GM12874 (cell line): ENCODE measurements around the gene ATXN1L.

Experiments
- CTCF ChIP-seq: IDR thresholded peaks from 2 replicates; pipeline ENCODE4 v1.5.1; 2011; ENCODE audit warnings: low read depth, mild to moderate bottlenecking, control low read depth, low read length, moderate library complexity; ENCODE audit not compliant: insufficient read depth

The ATXN1L gene

GRCh38 chr16:71893888-71894228, 48.1 kb downstream of the ATXN1L start:
- TF ChIP-seq CTCF, result no peak

DNA sequence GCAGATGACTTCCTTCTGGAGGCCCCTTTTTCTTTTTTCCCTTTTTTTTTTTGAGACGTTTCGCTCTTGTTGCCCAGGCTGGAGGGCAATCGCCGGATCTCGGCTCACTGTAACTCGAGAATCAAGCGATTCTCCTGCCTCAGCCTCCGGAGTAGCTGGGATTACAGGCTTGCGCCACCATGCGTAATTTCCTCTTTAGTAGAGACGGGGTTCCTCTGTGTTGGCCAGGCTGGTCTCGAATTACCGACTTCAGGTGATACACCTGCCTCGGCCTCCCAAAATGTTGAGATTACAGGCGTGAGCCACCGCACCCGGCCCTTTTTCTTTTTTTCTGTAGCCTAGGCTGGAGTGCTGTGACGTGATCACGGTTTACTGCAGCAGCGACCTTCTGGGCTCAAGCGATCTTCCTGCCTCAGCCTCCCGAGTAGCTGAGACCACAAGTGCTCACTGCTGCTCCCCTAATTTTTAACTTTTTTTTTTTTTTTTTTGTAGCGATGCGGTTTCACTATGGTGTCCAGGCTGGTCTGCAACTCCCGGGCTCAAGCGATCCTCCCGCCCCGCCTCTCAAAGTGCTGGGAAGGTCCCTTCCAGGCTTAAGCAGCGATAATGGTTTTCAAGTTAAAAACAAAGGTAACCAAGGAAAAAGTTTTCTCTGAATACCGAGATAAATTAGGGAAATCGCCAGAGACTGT, 48.6 kb downstream of the ATXN1L start:
- TF ChIP-seq CTCF, result no peak

DNA sequence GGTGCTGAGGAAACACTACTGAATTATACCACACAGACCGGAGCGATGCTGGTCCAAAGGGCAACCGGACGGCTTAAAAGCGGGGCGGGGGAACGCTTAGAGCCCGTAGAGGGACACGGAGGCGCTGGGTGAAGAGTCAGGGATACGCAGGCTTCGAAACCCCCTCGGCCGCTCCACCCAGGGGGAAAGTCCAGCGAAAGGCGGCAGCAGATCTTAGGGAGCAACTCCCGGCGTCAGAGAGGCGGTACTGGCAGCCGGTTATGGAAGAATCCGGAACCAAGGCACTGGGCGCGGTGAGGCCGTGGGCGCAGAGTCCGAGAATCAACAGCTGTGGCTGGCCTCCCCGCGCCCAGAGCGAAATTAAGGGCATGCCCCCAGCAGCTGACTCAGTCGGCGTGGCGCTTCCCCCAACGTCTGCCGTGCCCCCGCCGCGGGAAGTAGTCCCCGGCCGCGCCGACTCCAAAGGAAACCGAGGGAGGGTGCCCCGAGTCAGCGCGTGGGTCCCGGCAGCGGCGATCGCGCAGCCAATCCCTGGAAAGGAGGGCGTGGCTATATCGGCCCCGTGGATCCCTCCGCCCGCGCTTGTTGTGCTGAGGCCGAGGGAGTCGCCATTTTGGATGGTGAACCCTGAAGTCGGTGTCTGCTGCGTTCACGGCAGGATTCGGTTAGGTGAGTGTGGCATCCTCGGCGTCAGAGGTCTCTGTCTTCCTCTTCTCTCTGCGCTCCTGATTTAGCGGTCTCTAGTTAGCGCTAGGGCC, 49.3 kb downstream of the ATXN1L start, which contains the start of gene IST1:
Gene IST1 (plus strand): TSS at position 611 of the 758 bp plus-strand sequence. CDS start 20,110 bp downstream, outside the sequence.
- TF ChIP-seq CTCF, result no peak

DNA sequence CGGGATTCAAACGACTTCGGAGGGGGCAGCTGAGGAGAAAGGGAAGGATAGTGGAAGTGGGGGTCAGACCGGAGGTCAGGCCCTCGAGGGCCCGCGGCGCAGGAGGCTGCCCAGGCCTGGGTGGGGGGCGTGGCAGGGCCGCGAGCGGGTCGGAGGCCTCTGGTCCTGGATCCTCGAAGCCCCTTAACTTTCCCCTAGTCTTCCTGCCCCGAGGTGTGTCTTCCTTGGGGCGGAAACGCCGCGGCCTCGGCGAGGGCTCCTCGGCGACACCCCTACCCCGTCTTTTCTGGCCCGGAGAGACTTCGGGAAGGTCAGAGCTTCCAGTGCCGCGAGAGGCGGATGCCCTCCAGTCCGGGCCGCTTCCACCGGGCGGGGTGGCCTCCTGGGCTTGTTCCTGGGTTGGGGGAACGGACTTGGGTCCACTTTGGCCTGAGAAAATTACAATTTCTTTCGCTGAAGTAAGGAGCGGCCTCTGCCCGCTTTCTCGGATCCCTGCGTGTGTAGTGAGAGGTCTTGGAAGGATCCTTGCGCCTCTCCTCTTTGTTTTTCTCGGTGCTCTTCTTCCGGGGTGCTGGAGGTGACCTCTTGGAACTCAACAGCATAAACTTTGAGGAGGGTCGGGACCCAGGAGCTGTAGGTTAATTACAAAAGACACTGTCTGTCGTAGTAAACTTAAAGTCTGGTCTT, 50.0 kb downstream of the ATXN1L start:
- TF ChIP-seq CTCF, result no peak

DNA sequence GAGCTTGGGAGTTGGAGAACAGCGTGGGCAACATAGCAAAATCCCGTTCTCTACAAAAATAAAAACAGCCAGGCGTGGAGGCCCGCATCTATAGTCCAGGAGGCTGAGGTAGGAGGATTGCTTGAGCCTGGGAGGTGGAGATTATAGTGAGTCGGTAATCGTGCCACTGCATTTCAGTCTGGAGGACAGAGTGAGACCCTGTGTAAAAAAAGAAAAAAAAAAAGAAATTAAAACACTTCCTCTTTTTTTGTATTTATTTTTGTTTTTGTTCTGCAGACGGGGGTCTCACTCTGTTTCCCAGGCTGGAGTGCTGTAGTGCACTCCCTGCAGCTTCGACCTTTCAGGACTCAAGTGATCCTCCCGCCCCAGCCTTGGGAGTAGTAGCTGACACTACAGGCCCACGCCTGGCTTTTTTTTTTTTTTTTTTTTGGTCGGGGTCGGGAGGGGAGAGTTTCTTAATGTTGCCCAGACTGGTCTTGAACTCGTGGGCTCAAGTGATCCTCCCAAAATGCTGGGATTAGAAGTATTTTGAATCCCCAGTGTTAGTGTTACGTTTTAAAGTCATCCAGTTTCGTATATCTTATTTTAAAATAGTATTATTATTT, 51.1 kb downstream of the ATXN1L start:
- no peak for TF ChIP-seq CTCF

GRCh38 chr16:71899171-71899570, 53.4 kb downstream of the ATXN1L start:
- TF ChIP-seq CTCF, result no peak
